NCI-H2171 (cell line): ENCODE measurements around the gene KNTC1.
"Not testable (repeated sequence)": the region's sequence is repeated elsewhere in the genome, so short reads cannot be mapped to it uniquely, and the experiment has no call there.

Source experiments
- DNase-seq: peaks from one replicate; lab custom pipeline; 2025; lab: John Stamatoyannopoulos, UW

The KNTC1 gene

GRCh38 chr12:122508163-122508562 lies 18.9 kb upstream of the KNTC1 start:
- no peak for DNase-seq

DNA sequence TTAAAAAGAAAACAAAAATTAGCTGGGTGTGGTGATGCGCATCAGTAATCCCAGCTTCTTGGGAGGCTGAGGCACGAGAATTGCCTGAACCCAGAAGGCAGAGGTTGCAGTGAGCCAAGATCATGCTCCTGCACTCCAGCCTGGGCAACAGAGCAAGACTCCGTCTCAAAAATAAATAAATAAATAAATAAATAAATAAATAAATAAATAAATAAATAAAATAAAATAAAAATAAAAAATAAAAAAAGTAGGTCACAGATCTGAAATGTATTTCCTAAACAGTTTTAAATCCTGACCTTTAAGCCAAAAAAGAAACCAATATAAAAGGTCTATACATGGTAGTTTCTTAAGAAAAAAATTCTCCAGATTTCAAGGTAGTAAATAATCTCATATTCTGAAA lies 14.0 kb upstream of the KNTC1 start:
- not testable (repeated sequence) for DNase-seq

DNA sequence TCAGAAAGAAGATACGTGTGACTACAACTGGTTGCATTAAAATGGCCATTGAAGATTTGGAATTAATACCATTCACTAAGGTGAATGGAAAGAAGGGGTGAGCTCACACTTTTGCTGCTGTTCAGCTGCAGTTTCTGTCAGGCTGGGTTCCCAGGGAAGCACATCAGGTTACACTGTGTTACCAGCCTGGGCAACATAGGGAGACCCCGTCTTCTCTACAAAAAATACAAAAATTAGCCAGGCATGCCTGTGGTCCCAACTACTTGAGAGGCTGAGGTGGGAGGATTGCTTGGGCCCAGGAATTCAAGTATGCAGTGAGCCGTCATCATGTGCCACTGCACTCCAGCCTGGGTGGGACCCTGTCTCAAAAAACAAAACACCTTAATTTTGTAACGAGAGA lies 13.4 kb upstream of the KNTC1 start:
- no peak for DNase-seq

GRCh38 chr12:122515275-122515674 lies 11.8 kb upstream of the KNTC1 start:
- no peak for DNase-seq

DNA sequence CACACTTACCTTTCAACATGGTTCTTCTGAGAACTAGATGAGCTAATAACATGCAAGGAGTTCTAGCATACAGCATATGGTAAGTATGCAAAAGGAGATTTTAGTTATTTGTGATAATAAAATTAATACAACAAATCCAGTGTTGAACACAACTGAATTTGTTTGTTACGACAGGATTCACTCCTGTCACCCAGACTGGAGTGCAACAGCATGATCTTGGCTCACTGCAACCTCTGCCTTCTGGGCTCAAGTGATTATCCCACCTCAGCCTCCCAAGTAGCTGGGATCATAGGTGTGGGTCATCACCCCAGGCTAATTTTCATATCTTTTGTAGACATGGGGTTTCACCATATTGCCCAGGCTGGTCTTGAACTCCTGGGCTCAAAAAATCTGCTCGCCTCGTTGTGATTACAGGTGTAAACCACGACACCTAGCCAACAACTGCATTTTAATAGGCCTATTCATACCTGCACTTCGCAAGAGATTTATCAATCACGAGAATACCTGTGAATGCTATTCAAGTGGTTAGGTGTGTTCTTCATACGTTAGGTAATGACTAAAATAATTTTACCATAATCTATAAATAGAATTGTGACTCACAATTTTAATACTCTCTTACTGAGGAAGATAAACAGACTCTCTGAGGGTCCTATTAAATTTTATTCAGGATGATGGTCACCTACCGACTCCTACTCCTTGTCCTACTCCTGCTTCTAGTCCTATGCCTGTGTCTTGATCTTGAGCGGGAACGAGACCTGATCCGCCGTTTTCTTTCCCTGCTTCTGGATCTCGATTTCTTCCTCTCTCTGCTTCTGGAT lies 10.3 kb upstream of the KNTC1 start:
- DNase-seq: no peak

- no peak for DNase-seq
Observed at GRCh38 chr12:122517877-122518276, 9.2 kb upstream of the KNTC1 start.

DNA sequence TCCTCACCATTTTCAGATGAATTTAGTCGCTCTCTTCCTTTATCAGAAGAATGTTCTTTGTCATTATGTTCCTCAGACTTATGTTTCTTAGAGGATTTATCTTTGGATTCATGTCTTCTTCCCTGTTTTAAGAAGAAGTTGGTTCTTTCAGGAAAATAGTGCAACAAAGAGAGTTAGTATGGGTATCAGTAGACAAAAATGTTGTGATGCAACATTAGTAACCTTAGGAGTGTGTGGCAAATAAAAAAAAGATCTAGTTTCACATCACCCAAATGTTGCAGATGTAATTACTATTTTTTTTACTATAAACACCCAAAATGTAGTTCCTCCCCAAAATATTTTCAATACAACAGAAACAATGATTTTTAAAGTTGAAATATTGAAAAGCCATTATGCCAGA lies 8.1 kb upstream of the KNTC1 start:
- DNase-seq: no peak

DNA sequence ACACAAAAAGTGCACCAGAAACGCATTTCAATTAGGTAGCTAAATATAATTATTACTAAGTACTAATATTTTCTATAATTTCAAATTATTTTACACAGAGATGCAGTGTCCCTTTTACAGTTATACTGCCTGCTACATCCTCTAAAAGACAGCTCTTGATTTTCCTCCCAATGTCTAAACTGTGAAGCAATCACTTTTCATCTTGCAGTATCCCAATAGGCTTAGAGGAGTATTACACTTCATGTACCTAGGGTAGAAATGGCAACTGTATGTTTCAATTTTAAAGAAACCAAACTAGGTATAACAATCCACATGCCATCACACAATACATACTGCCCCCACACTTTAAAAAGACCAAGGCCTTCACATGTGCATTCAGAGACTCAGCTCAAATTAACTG lies 7.6 kb upstream of the KNTC1 start:
- no peak for DNase-seq

DNA sequence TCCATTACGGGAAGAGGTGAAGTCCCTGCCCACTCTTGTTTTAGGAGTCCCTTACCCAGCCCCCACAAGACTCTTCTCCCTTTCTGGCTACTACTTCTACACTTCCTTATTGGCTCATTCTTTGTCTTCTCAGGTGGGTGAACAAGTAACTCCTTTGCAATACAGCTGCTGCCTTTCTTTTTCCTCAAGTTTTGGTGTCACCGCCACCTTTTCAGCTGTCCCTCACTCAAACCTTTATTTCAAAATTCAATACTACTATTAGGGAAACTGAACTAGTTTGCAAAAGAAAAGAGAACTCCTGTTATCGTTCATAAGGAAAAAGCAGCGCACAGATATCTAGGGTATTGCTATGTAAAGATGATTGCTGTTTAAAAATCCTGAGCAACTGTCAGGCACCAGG lies 6.4 kb upstream of the KNTC1 start:
- no peak for DNase-seq

- DNase-seq: no peak
Observed at GRCh38 chr12:122523280-122523679, 3.8 kb upstream of the KNTC1 start.

DNA sequence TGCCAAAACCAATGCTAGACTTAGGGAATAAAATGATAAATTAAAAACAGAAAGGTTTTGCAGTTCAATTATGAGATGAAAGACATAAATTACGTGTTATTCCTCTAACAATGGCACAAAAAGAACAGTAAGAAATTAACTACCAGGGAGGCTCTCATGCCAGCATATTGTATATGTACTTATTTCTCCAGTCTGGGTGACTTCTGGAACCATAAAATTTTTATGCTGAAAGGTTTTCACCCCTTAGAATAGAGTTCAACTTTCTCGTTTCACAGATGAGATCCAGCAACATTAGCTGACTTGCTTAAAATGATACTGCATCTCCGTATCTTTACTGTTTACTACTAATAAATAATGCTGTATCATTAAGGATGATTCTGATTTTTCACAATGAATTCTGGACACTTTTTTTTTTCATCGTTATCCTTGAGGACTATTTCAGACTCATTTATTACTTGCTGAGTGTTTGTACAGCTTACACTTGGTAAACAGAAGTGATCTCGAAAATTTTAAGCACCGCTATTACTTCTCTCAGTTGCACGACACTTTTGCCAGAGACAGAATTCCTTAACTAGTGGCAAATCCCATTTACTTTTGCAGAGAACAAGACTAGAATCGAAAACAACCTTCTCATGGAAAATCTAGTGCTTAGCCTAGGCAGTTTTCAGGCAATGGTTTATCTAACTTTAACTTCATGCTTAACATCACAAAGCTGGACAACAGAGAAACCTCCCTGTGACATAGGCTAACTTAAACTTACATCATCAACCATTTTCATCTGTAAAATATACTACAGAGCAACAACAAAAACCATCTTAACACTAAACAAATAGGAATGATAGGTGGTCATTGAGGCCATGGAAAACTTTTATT lies 3.0 kb upstream of the KNTC1 start:
- no peak for DNase-seq

DNA sequence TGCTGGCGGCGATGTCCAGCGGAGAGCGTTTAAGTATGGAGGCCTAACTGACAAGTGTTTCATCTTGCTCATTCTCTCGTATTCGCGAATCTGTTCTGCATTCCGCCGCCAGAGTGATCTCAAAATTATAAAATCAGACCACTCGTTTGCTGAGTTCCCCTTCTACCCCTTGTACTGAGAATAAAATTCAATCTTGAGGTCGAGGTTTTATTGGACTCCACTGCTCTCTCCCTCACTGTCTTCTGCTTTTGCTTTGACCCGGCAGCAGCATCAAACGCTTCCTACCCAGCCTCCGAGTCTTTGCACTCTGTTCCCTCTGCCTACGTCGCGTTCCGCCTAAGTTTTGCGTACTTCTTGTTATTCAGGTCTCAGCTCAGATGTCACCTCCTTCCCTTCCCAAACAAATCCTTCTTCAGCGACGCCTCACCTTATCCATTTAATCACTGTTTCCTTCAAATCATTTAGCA lies 462 bp downstream of the KNTC1 start:
- DNase-seq: no peak

DNA sequence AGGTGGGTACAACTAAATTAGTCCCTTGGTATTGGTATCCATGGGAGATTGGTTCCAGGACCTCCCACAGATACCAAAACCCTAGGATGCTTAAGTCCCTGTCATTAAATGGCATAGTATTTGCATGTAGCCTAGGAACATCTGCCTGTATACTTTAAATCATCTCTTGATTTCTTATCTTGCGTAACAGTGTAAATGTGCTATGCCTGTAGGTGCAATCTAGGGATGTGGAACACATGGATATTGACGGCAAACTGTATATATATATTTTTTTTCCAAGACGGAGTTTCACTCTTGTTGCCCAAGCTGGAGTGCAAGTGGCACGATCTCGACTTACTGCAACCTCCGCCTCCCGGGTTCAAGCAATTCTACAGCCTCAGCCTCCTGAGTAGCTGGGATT lies 1.5 kb downstream of the KNTC1 start:
- DNase-seq: no peak

- DNase-seq: no peak
Observed at GRCh38 chr12:122528992-122529391, 1.9 kb downstream of the KNTC1 start.

- DNase-seq: no peak
Observed at GRCh38 chr12:122533856-122534255, 6.8 kb downstream of the KNTC1 start.

- no peak for DNase-seq
Observed at GRCh38 chr12:122537021-122537420, 10.0 kb downstream of the KNTC1 start.

GRCh38 chr12:122538496-122538895 lies 11.4 kb downstream of the KNTC1 start:
- DNase-seq: no peak

- DNase-seq: no peak
Observed at GRCh38 chr12:122544537-122544936, 17.5 kb downstream of the KNTC1 start.

- no peak for DNase-seq
Observed at GRCh38 chr12:122545855-122546254, 18.8 kb downstream of the KNTC1 start.

GRCh38 chr12:122547330-122547729 lies 20.3 kb downstream of the KNTC1 start:
- DNase-seq: no peak

DNA sequence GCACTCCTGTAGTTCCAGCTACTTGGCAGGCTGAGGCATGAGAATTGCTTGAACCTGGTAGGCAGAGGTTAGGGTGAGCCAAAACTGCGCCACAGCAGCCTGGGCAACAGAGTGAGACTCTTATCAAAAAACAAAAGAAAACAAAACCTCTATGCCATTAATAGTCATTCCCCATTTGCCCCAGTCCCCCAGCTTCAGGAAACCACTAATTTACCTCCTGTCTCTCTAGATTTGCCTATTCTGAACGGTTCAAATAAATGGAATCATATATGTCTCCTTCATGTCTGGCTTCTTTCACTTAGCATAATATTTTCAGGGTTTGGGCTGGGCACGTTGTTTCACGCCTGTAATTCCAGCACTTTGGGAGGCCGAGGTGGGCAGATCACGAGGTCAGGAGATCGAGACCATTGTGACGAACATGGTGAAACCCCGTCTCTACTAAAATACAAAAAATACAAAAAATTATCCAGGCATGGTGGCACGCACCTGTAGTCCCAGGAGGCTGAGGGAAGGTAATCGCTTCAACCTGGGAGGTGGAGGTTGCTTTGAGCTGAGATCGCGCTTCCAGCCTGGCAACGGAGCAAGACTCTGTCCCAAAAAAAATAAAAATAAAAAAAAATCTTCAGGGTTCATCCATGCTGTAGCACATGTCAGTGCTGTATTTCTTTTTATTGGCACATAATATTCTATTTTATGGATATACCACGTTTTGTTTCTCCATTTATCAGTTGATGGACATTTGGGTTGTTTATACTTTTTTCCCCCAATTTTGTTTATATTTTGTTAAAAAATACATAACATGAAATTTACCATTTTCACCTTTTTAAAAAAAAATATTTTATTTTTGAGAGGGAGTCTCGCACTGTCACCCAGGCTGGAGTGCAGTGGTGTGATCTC lies 31.9 kb downstream of the KNTC1 start:
- DNase-seq: no peak

GRCh38 chr12:122560138-122560537 lies 33.1 kb downstream of the KNTC1 start:
- DNase-seq: no peak
